HG03469 (cell line): ENCODE results near the gene TMEM185B.
"Not testable (repeated sequence)": the region's sequence is repeated elsewhere in the genome, so short reads cannot be mapped to it uniquely, and the experiment has no call there.

Experiments used
- ATAC-seq: cut with Tn5 transposase; IDR thresholded peaks from one replicate; pipeline ENCODE4 v1.9.1; 2021; ENCODE audit warnings: mild to moderate bottlenecking, moderate library complexity, moderate number of reproducible peaks; ENCODE audit not compliant: unreplicated experiment

TMEM185B gene

GRCh38 chr2:120235158-120235557, 12.0 kb upstream of the TMEM185B start:
- not testable (repeated sequence) for ATAC-seq

DNA sequence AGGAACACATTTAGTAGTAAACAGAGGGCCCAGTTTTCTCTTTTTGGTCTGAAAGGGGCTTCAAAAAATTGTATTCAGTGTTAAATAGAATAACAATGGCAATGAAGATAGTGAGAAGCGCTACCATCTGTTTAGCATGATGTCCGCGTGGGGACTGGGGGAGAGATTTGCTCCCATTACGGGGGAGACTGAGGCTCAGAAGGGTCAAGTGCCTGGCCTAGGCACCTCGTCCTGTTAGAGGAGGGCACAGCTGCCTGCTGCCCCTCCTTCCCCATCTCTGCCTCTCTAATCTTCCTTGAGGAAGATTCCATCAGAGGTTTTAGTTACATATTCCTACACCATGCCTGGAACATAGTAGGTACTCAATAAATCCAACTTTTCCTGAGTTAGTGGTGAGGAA, 10.1 kb upstream of the TMEM185B start:
- ATAC-seq, result no peak

DNA sequence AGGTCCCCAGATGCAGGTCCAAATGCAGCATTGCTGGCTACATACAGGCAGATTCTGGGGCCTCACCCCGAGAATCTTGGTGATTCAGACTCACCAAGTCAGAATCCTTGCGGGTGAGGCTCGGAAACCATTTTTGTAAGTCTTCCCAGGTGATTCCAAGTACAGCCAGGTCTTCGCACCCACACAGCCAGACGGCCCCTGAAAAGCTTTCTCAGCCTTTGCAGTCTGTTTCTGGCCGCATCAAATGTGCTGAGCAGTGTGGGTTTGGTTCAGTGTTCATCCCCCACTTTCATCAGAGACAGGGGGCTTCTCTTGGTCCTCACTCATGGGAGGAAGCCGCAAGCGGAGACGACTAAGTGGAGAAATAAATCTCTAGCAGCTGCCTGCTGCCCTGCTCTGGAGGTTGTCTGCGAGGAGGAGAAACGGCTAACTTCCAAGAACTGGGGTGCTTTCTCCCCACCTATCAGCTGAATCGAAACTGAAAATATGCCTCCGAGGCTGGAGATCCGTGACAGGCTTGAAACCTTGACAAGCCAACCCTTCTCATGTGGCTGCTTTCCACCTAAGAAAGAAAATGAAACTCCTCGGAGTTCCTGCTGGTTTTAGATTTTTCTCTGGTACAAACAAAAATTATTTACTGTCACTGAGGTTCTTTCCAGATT, 8.9 kb upstream of the TMEM185B start:
- ATAC-seq, result peak; percentile 84

DNA sequence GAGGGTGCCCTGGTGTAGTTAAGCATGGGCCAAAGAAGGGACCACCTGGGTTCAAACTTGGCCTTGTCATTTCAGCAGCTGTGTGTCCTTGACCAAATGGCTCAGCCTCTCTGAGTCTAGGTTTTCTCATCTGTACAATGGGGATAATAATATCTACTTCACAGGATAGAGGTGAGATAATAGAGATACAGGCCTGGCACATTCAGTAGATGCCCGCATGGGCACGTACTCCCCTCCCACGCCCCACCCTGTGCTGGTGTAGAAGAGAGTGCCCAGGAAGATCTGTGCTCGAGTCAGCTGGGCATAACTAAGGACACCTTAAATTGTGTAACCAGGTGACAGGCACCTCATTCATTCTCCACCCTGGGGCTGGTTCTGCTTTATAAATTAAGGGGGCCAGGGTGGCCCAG, 8.4 kb upstream of the TMEM185B start:
- ATAC-seq, result no peak

DNA sequence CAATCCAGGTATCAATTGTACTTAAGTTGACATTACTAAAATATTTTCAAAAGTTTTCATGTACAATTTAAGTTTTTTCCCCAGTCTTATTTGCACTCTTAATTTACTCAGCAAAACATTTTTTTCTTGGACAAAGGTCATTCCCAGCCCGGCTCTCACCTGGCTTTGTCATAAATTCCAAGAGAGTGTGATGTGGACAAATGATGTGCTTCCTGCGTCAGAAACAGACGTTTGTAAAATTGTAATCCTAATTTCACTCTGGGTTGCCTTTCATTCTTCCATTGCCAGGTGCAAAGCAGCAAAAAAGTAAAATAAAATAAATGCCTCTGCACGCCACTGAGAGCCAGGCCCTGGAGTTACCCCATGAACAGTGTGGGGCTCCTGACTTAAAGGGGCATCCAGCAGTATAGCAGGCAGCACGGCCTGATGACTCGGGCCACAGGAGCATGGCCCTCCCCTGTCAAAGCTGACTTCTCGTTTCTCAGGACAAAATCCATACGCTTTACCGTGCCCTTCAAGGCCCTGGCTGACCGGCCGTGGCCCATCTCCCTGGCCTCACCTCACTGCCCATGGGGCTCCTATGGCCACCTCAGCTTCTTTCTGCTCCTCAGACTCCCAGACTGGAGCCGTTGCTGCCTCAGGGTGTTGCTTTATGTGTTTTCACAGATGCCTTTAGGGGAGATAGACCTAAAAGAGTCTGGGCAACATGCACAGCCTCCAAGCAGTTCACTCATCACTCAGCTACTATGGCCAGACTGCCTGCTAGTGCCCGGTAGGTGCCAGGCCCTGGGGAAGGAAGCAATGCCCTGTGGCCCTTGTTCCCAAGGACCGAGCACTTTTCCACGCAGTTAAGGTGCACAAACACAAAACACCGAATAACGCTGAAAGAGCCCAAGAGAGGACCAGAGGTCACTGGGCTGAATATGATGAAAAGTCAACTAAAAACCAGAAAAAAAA, 7.6 kb upstream of the TMEM185B start:
- ATAC-seq, result no peak

DNA sequence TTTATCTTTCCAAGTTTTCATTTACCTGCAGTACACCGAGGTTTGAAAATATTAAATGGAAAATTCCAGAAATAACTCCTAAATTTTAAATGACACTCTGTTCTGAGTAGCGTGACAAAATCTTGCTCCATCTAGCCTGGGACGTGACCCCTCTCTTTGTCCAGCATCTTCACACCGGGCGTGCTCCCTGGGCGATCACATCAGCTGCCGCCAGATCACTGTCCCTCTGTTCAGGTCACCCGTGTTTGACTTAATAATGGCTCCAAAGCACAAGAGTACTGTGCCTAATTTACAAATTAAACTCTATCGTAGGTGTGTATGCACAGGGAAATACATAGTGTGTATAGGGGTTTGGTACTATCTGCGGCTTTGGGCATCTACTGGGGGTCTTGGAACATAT, 6.1 kb upstream of the TMEM185B start:
- no peak for ATAC-seq

DNA sequence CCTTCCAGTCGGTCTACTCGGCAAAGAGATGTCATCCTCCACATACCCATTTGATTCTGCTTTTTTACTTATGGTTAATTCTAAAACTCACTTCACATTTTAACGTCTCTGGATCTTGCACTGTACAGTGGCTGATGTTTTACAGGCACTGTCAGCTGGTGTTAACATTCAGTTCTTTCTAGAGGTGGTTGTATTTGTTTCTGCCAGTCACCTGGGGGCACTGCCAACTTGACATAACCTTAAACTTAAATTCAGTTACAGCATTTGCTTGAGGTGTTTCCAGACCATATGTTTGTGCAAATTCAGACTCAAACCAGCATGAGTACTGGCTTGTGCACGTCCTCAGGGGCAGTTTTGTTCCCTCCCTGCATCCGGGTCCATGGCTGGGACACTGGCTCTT, 5.3 kb upstream of the TMEM185B start:
- ATAC-seq, result no peak

DNA sequence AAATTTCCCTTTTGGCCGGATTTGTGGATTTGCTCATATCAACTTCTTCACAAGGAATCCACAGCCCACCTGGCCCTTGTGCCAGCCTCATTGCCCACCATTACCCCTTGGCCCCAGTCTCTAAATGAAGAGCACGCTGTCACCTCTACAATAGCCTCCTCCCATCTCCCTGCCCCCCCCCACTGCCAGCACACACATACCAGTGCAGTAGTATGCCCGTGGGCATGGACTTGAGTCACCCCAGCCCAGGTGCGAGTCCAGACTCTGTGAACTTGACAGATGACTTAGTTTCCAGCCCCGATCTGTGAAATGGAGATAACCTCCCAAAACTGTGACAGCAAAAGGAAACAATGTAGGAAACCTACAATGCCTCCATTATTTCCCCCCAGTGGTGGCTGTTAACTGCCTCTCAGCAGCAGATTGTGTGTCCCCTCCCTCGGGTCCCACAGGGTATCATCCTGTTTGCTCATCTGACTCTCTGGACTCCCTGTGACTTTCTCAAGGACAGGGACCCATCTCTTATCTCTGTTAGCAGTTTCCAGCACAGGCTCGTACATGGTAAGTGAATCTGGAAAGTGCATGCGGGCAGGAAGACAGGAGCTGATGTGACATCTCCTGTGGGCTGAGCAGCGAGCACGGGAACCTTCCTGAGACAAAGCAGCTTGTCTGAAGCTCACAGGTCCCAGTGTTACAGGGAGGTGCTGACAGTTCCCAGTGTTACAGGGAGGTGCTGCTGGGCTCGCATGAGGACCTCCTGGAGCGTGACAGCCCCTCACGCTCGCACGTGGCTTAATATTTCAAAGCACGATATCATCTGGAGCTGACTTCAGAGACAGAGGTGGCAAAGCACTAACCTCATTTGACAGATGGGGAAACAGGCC, 4.2 kb upstream of the TMEM185B start:
- ATAC-seq, result no peak

GRCh38 chr2:120226316-120226715, 3.1 kb upstream of the TMEM185B start:
- ATAC-seq, result no peak

- ATAC-seq, result no peak
Measured at GRCh38 chr2:120225549-120226065, 2.4 kb upstream of the TMEM185B start.

DNA sequence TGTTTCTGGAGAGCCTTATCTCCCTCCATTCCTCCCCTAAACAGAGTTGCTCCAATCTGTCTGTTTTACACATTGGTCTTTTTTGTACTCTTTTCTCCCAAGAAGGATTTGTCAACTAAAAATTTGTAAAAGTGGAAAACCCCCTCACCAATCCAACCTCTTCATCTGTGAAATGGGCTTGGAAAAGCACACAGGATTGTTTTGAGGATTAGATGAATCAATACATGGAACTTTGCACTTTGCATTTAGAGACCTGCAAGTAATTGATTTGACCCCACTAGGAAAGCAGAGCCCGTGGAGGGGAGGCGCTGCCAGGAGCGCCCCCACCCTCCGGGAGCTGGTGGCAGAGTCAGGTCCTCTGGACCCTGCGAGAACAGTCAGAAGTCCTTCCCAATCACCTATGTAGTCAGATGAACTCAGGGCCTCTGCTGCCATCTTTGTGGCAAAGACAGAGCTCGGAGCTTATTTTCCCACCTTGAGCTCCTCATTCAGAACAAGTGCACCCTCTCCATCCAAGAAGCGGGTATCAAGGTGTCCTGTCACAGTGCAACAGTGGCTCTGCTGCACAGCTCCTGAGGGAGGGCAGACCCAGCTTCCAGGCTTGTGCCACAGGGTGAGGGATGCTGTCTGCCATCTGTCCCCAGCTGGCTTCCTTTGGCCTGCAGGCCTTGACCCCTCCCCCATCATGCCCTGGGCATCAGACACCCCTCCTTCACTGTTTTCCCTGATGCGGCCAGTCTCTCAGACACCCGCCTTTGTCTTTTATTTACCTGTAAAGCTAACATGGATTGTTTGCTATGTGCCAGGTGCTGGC, 1.7 kb upstream of the TMEM185B start:
- ATAC-seq, result no peak

DNA sequence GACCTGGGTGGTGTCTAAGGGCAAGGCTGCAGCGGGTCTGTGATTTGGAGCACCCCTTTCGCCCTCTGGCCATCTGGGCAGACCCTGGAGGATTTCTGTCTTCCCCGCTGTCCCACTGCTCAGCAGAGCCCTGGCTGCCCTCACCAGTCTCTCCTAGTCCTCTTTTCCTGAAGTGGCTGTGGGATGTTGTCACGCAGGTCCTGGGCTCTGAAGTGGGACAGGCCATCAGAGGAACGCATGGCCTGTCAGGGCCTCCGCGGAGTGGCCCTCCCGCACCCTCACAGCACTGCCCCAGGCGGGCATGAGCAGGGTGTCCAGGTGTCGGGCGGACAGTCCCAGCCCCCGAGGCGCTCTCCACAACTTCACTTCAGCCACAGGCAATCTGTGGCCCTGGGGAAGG, 1.1 kb upstream of the TMEM185B start:
- ATAC-seq, result no peak

DNA sequence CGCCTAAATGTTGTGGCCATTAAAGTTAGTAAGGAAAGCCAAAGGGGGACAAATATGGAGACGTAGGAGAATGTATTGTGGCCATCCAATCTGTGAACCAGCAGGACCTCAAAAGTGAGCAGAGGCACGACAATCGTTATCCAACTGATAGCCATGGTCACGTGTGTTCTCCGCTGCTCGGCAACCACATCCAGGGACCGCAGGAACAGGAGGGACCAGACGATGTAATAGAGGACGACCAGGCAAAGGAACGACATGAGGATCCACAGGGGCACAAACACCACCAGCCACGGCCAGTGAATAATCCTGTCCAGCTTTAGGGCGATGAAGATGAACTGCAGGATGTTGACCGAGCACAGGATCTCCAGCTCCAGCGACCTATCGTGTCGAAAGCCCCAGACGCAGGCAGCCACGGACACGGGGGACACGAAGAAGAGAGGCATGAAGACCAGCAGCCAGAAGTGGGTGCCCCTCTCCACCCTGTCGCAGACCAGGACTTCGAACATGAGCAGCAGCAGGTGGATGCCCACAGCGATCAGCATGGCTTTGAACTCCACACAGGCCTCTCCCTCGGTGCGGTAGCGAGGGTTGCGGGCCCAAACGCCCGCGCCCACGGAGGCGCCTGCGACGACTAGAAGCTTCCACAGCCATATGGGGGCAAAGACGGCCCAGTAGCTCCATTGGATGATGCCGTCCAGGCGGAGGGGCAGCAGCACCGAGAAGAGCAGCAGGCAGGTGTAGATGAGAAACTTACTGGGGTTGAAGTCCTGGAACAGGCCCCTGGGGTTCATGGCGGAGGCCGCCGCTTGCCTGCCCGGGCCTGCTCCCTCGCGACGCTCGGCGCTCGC, 790 bp downstream of the TMEM185B start:
- ATAC-seq, result no peak

DNA sequence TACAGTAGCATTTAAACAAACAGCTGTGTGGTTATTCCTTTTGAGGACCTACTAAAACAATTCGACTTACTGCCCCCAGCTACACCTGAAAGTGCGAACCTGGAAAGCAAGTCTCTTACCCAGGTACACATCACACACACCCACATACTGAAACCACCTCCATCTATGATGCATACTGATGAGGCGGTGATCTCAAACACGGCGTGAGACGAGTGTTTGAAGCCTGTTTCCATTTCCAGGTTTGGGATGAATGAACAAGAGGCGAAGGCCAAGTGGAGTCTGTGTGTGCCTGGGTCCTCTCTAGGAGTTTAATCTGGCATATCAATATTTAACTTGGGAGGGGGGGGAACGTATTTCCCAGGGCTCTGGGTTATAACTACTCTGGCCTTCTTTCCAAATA, 1.6 kb downstream of the TMEM185B start:
- ATAC-seq, result no peak

DNA sequence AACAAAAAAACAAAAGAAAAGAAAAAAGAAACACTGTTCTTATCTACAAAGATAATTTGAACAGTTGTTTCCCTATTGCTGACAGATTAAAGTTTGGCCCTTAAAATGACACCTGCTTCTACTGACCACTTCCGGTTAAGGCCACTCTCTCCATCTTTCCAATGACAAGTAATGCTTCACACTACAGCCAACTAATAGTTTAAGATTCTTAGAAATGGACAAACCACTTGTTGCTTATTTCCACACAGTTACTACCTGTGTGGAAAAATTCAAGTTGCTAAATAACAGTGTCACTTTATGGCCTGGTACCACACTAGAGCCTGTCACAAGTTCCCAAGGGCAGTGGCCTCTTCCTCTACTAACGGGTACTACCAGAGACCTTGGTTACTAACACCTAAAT, 2.4 kb downstream of the TMEM185B start:
- no peak for ATAC-seq

DNA sequence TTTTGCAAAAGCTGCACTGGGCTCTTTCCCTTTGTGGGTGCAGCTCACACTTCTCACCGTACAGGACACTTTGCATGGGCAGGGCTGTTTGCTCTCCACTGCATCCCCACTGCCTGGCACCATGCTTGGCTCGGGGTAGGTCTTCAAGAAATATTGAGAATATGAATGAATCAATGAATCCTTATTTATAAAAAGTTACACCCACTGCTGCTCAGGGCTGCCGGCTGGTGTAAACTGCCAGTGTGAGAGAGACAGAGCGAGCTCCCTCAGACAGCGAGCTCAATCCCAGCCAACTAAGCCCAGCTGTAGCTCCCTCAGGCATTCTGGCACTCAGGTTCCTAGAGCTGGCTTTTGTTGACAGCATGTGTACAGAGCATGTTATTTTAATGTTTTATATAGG, 3.4 kb downstream of the TMEM185B start:
- ATAC-seq, result no peak

- no peak for ATAC-seq
Measured at GRCh38 chr2:120219291-120219690, 3.9 kb downstream of the TMEM185B start.

GRCh38 chr2:120218181-120218580, 5.0 kb downstream of the TMEM185B start:
- no peak for ATAC-seq

DNA sequence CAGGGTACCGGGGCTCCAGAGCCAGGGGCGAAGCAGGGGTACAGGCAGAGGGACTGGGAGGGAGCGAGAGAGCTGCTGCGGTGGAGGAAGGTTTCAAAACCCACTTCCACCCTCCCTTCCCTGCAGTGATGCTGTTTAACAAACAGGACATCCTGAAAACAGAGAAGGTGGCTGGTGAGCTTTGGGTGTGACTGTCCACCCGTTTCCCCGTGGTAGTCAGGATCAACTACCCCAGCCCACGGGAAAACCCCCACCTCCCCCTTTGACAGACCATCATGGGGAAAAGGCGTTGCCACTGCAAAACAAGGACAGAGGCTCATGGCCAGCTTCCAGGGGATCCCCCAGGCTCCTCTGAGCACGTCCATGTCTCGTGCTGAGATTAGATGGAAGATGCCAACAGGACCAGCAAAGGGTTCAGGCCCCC, 12.9 kb downstream of the TMEM185B start:
- no peak for ATAC-seq
